Ammon's horn (tissue), 1 donor: ENCODE data around the gene ITGB1BP1.

Experiments
- DNase-seq: peaks from one replicate; pipeline ENCODE4 v3.0.0-alpha.2; 2016; ENCODE audit warnings: low spot score

Gene ITGB1BP1

DNA sequence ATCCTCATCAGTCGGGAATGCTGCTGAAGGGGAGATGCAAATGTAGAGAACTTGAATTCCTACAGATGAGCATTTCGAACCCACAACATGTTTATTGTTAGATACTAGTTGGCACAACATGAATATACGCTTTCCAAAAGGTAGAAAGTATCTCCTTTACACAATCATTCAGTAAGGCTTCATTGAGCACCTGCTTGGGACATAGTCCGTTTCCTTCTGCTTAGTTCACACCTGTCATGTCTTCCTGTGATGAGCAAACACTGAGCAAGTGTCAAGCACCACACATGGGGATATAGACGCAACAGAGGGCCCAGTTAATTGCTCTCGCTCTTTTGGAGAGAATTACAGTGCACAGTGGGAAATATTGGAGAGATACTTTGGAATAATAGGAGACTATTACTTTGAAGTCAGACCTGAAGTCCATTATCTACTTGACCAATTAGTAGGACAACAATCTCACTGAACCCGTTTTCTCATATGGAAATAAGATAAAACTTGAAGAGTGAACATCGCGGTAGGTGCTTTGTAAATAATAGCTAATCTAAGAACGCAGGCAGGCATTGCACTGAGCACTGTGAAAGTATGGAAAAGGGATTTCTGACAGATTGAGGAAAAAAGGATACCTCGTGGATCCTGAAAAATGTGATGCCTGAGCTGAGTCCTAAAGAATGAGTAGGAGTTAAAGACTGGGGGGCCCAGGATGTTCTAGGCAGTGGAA, 1.3 kb upstream of the ITGB1BP1 start:
- no peak for DNase-seq

GRCh38 chr2:9423922-9424272, 569 bp upstream of the ITGB1BP1 start:
- no peak for DNase-seq

DNA sequence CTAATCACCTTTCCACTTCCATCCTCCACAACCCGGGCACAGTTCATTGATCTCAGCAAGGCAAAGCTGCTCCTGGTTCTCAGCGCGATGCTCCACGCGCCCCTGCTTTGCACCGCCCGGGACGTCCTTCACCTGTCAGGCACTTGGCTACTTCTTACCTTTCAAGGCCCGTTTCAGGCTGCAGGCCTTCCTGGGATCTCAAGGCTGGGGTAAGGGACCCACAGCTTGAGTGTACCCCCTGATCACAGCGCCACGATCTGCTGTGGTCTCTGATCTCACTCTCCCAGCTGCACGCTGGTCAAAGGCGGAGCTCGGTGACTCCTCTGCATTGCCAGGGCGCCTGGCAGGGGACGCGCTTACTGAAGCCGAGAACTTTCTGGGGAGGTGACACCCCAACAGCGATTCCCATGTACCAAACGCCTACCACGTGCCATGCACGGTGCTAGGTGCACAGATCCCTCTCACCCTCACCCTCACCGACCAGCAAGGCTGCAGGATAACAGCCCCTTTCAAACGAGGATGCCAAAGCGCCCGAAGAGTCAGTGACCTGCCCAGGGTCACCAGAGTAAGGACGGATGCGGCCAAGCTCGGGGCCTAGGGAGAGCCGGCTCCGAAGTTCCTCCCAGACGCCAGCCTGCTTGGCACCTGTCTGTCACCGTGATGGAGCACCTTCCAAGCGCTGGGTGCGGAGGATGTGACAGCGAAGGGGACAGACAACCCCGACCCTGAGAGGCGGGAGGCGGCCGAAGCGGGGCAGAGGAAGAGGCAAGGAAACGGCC, 818 bp downstream of the ITGB1BP1 start:
- DNase-seq, result peak; percentile 69

DNA sequence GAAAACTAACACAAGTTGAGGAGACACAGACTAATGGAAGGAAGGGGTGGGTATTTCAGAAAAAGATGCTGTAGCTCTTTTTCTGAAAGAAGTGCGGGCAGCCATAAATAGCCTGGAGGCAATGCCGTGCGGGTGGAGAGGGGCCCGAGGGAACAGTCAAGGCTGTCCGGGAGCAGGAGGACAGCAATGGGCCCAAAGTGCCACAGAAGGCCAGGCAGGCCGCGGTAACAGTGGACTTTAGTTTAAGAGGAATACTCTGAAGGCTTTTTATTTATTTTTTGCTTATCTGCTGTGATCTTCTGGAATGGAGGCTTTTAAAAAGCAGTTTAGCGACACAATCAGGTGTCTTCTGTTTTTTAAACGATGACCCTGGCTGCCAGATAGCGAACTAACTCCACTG, 2.8 kb downstream of the ITGB1BP1 start:
- no peak for DNase-seq

- no peak for DNase-seq
Observed at GRCh38 chr2:9419541-9419940, 3.8 kb downstream of the ITGB1BP1 start.

GRCh38 chr2:9418746-9419145, 4.6 kb downstream of the ITGB1BP1 start:
- no peak for DNase-seq

- DNase-seq, result no peak
Observed at GRCh38 chr2:9417725-9418124, 5.6 kb downstream of the ITGB1BP1 start.

- no peak for DNase-seq
Observed at GRCh38 chr2:9416962-9417316, 6.4 kb downstream of the ITGB1BP1 start.

- DNase-seq, result no peak
Observed at GRCh38 chr2:9416267-9416961, 6.9 kb downstream of the ITGB1BP1 start.

DNA sequence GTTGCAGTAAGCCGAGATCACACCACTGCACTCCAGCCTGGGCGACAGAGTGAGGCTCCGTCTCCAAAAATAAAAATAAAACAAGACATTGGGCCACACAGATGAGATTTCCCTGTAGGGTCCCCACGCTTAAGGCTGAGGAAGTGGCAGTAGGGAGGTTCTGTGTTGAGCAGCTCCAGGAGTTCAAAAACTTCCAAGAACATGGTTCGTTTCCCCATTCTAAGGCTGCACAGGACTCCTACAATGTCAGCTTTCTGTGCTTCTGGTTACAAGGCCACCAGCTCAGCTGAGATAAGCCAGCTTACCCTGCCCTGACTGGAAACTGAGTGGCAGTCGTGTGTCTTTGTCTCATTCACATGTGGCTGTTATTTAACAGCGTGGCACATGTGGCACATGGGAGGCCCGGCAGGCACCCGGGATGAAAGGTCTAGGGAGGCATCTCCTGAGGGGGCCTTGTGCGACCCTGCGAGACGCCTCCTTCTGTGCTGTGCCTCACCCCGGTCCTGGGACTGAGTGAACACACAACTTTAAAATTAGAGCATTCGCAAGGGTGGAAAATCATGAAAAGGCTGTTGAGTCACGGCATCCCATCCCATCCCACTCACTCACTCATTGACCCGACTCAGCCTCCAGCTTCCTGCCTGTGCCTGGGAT, 7.7 kb downstream of the ITGB1BP1 start:
- no peak for DNase-seq

GRCh38 chr2:9412781-9413180, 10.5 kb downstream of the ITGB1BP1 start:
- DNase-seq, result no peak

- DNase-seq, result no peak
Observed at GRCh38 chr2:9410108-9410507, 13.2 kb downstream of the ITGB1BP1 start.

DNA sequence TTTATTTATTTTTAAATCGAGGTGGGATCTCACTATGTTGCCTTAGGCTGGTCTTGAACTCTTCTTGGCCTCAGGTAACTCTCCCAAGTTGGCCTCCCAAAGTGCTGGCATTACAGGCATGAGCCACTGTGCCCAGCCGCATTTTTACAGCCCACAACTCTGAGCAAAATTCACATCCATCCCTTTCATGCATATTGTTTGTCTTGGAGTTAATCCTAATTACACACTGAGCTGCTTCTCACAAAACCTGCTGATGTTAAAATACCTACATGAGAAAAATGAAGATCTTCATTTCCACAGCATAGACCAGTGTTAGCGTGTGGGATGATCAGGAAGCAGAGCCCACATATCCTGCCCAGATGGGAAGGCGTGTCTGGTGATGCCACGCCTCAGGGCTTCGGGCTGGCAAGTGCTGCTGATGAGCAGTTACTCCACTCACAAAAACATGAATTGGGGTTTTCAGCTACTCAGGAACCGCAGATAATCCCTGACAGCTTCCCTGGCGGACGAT, 14.6 kb downstream of the ITGB1BP1 start:
- peak; percentile 68 for DNase-seq

GRCh38 chr2:9407363-9407811, 15.9 kb downstream of the ITGB1BP1 start:
- no peak for DNase-seq

DNA sequence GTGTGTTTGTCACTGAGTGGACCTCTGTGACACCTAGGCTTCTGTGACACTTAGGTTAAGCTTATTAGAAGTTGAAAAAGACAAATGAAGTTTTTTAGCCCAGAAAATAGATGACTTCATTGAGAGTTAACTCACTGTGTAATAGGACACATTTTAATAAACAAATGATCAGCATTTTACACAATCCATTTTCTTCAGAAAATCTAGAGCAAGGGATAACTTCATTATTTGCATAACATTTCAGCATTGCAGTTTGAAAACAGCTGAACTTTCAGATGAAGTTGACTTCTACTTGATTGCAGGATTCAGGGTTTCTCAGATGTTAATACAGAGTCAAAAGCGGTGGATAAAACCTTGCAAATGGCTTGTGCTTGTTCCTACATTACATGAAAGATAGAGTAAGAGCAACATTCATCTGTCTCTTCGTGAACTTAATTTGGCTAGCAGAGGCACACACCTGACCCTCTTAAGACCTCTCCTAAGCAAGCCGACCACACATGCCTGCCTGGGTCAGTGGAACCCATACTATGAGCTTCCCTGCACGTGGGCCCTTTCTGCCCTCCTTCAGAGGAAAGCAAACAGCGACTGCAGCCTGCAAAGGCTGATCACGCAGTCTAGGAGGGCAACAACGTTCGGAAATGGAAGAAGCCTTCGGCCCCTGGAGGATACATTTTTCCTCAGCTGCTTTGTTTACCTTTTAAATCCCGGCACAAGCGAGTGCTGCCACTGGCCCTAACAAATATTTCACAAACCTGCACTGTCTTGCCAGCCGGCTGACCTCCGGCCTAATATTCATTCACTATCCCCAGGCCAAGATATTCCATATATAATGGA, 16.6 kb downstream of the ITGB1BP1 start:
- no peak for DNase-seq

DNA sequence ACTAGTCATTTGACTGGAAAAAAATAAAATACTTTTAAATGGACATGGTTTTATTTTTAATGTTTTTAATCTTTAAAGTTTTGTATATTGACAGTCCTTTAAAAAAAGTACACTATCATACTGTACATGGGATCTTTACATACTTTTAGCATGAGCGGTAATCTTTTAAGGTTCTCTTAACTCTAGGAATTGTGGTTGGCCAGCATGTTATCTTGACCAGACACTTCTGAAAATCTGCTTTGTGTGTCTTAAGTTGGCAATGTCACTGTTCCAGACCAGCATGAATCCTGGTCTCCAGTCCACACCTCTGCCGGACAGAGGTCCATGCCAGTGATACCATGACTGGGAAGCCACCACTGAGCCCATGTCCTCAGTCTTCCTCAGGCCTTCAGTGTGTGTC, 17.7 kb downstream of the ITGB1BP1 start:
- DNase-seq, result no peak

DNA sequence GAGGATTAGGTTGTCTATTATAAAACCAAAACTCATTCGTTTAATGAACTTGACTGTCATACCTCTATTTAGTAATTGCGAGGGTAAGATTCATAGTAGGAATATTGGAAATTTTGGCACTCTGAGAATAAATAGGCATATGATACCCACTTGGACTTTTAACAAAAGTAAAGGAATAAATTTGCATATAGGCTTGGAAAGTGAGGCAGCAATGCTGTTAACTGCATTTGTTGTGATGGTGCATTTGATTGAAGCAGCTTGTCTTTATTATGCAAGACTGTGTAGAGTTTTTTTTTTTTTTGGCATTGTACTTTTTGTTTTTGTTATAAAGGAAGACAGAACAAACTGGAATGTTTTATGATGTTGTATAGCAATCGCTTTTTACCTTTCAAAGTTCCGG, 18.9 kb downstream of the ITGB1BP1 start:
- no peak for DNase-seq

- DNase-seq, result no peak
Observed at GRCh38 chr2:9403924-9404323, 19.4 kb downstream of the ITGB1BP1 start.

DNA sequence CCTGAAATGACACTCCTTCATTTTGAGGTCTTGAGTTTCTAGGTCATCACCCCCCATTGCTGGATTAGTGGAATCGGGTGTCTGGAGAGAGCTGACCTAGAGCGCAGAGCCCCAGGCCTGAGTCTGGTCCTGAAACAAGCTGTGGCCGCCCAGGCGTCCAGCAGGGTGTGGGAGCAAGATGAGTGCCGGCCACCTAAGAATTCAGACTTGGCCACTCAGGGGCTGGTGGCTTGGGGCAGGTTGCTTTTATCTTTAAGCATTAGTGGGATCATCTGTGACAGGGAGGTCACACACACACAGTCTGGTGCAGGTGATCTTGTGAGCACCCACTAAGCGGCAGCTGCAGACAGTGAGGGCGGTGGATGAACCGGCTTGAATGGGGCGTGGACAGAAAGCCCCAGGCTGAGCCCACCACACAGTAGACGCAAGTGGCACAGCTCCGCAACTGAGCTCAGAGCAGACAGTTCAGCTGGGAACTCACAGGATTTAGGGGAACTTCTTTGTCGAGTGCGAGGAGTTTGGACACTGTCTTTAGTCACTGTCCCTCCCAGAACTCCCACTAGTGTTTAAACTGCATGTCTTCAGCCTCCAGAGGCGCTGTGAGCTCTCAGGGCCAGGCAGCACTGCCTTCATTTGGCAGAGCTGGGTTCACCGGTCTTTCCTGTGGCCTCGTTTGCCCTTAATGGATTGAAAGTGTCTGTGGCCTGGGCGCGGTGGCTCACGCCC, 21.5 kb downstream of the ITGB1BP1 start:
- no peak for DNase-seq

DNA sequence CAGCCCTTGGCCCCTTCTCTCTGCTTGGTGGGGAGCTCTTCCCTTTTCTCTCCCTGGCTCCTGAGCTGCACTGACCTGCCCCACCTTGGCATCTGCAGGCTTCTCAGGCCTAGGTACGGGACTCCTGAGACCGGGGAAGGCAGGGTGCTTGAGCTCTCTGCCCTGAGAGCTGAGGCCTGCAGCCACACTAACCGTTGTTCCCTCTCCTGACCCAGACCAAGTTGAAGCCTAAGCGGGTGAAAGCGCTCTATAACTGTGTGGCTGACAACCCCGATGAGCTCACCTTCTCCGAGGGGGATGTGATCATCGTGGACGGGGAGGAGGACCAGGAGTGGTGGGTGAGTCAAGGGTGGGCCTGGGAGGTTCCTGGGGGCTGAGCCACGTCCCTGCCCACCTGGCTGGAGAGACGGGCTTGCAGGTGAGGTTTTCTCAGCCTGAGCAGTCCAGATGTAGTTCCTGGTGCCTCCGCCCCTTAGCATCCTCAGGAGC, 22.2 kb downstream of the ITGB1BP1 start:
- DNase-seq, result no peak
